T-helper 9 cell (primary cell): Measurements from ENCODE around the gene GBP3.
"Not testable (repeated sequence)": the region's sequence is repeated elsewhere in the genome, so short reads cannot be mapped to it uniquely, and the experiment has no call there.

Source experiments
- DNase-seq: peaks from one replicate; pipeline ENCODE4 v3.0.0-alpha.2; 2020
- total RNA-seq, 2 donors: gene quantifications; one replicate each; lab custom pipeline; 2026; lab: John Stamatoyannopoulos, UW

The GBP3 gene, protein sequence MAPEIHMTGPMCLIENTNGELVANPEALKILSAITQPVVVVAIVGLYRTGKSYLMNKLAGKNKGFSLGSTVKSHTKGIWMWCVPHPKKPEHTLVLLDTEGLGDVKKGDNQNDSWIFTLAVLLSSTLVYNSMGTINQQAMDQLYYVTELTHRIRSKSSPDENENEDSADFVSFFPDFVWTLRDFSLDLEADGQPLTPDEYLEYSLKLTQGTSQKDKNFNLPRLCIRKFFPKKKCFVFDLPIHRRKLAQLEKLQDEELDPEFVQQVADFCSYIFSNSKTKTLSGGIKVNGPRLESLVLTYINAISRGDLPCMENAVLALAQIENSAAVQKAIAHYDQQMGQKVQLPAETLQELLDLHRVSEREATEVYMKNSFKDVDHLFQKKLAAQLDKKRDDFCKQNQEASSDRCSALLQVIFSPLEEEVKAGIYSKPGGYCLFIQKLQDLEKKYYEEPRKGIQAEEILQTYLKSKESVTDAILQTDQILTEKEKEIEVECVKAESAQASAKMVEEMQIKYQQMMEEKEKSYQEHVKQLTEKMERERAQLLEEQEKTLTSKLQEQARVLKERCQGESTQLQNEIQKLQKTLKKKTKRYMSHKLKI
- 23.4 to 76.4 reads per million in 2 donors for total RNA-seq

GRCh38 chr1:89022167-89022959 is at the start of gene GBP3:
GBP3 (minus strand) TSS chr1:89022866; CDS start chr1:89020721, 2,145 bp downstream.
- DNase-seq = no peak

DNA sequence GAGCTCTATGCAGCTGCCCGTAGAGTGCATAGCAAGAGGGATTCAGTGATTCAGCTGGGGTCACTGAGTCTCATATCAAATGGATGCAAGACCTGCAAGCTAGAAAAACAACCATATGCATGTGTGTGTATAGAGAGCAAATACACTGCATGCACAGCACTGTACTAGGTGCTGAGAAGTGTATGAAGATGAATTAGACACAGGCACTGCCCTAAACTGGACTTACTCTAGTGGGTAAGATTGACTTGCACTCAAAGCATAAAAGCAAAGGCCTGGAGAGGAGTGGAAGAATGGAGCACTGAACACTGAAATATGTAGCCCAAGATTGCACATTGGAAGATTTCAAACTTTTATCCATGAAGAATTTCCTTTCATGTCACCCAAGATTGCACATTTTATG is 47.8 kb upstream of the GBP3 start:
- DNase-seq = no peak

DNA sequence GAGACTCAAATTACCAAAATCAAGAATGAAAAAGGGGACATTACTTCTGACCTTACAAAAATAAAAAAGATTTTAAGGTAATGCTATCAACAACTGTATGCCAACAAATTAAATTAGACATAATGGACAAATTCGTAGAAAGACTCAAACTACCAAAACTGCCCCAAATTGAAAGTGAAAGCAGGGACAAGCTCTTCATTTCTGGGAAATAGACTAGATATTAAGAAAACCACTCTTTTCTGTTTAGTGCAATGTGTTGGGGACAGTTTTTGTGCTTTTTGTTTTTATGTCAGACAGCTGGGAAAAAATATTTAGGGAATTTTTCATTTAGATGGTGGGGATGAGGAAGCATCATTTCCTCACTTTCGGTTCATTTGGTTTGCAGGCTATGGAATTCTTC is 47.3 kb upstream of the GBP3 start:
- no peak for DNase-seq

- DNase-seq = no peak
These were observed 45.6 kb upstream of the GBP3 start for GRCh38 chr1:89068291-89068690.

- no peak for DNase-seq
These were observed 42.6 kb upstream of the GBP3 start, which contains the start of gene GBP1 for GRCh38 chr1:89065079-89065868. GBP1 (minus strand) TSS chr1:89065208; CDS start chr1:89063234, 1,974 bp downstream.

- no peak for DNase-seq
These were observed 42.0 kb upstream of the GBP3 start for GRCh38 chr1:89064632-89065031.

- DNase-seq = no peak
These were observed 40.4 kb upstream of the GBP3 start for GRCh38 chr1:89063094-89063493.

GRCh38 chr1:89060091-89060490 is 37.4 kb upstream of the GBP3 start:
- no peak for DNase-seq

DNA sequence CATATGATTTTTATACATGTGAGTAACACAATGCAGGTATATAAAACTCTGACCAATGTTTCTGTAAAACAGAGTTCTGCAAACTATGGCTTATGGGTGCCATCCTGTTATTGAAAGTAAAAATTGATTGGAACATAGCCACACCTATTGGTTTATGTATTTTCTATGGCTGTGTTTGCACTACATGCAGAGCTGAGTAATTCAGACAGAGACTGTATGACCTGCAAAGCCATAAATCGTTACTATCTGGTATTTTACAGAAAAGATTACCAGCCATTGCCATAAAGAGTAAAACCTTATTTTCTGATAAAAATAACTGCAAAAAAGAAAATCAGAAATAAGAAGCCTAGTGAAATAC is 29.3 kb upstream of the GBP3 start:
- DNase-seq = no peak

DNA sequence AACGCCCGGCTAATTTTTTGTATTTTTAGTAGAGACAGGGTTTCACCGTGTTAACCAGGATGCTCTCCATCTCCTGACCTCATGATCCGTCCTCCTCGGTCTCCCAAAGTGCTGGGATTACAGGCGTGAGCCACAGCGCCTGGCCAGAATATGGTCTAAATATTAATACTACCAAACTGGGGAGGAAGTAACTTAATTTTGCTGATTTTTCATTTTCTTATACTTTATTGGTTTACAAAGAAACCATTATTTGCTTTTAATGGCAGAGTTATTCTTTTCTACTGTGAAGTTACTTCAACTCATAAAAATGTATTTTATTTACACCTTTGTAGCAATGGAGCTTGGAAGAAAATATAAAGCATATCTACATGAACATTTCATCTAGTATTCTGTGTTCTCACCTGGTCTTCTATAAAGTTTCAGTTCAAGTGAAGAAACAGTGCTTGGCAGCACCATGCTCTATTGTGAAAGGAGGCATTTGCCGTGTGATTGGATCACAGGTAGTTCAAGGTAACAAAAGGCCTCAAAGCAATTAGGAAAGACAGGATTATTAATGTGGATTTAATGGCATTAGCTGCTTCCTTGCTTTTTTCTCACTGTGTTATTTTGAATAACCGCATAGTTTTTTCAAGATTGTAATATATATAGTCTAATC is 28.8 kb upstream of the GBP3 start:
- no peak for DNase-seq

- no peak for DNase-seq
These were observed 28.0 kb upstream of the GBP3 start for GRCh38 chr1:89050649-89051033.

- DNase-seq = not testable (repeated sequence)
These were observed 27.4 kb upstream of the GBP3 start for GRCh38 chr1:89049901-89050648.

GRCh38 chr1:89049187-89049586 is 26.5 kb upstream of the GBP3 start:
- not testable (repeated sequence) for DNase-seq

DNA sequence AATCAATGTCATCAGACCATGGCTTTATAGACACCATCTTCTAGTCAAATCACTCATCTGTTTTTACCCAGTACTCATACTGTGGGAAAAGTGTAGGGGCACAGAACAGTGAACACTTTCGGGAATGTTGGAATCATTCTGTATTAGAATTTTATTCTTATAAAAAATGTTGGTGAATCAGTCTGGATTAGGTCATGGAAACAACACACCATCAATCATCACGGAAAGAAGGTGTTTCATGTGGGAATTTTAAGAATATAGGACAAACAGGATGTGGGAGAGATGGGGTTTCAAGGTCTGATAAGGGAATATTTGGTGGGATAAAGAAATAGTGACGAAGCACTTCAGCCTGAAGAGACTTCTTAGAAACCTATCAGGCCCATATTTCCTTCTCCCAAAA is 25.1 kb upstream of the GBP3 start:
- no peak for DNase-seq

GRCh38 chr1:89046318-89047183 is 23.9 kb upstream of the GBP3 start:
- not testable (repeated sequence) for DNase-seq

- DNase-seq = no peak
These were observed 22.5 kb upstream of the GBP3 start for GRCh38 chr1:89044970-89045721.

GRCh38 chr1:89043940-89044339 is 21.3 kb upstream of the GBP3 start:
- DNase-seq = no peak

- DNase-seq = no peak
These were observed 19.8 kb upstream of the GBP3 start for GRCh38 chr1:89042491-89042890.

DNA sequence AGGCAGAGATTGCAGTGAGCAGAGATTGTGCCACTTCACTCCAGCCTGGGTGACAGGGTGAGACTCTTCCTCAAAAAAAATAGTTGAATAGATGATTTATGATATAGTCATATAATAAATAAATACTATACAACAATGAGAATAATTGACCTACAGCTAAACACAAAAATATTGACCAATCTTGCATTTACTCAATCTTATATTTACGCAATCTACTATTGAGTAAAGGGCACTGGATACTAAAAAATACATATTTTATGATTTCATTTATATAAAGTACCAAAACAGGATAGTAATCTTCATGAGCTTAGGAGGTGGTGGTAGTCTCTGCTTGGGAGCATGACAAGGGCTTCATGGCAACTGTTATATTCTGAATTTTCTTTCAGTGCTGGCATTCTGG is 19.1 kb upstream of the GBP3 start:
- DNase-seq = no peak
